Ureter (tissue), 1 donor: Measurements from ENCODE around the gene GP2. TPM values are rescaled to one million over a fixed set of nuclear protein-coding genes. Genes with fewer than 3 reads are reported as not detected.
"Not testable (repeated sequence)": the region's sequence is repeated elsewhere in the genome, so short reads cannot be mapped to it uniquely, and the experiment has no call there.

Source experiments
- DNase-seq: peaks from one replicate; pipeline ENCODE4 v3.0.0-alpha.2; 2020; ENCODE audit warnings: low spot score
- total RNA-seq: library from RNA; stranded (reverse); gene quantifications from one replicate; pipeline ENCODE4 v1.2.4, GENCODE V29; 2023
- donor health status: DM: yes; HTN: yes; CAD: no.

Gene GP2
- total RNA-seq, 1 donor from 2014 or later, result 0.49 TPM

DNA sequence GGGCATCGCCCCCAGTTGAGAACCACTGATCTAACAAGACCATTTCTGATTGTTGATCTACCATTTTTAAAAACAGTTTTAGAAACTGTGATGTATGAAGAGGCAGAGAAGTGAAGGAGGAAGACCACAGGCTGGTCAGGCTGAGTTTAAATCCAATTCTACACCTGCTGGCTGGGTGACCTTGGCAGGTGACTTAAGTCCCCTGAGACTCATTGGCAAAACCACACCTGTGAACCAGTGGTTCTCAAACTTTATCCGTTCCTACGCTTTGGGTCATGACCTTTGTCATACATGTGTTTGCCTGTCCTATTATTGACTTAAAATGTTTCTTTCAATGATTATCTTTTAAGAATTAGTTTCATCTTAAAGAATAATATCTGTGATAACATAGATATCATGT is 2.3 kb downstream of the GP2 start:
- DNase-seq, result no peak

DNA sequence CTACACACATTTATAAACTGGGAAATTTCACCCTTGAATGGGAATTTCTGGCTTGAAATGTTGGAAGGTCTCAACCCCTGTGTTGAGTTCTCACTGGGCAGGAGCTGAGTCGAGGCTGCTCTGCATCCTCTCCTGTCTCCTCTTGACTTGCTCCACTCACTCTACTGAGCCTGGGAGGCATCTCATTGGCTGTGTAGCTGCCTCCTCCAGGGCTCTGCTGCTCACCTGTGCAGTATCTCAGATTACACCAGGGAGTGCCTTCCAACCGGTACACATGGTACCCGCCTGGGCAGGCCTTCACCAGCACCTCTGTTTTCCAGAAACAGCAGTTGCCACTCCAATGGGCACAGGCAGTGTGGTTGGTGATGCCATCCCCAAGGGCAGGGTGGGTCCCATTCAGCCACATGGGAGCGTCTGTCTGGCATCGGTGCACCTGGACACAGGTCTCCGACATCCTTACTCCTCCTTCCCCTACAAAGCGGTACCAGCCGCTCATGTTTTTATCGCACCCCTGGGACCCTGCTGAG is 3.7 kb downstream of the GP2 start:
- no peak for DNase-seq

DNA sequence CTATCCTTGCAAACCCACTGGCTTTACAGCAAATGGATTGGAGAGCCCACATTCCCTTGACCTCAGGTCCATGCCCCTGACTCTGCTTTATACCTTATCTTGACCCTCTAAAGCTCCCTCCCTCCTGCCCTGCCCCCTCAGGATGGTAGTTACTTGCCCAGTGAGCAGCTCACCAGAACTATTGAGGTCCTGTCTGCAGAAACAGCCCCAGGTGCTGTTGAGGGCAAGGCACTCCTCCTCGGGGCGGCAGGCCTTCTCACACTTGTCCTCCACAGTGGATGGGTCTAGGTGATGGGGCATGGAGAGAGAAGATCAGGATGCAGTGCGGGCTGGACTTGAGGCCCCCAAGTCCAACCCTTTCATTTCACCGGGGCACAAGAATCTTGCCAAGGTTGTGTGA is 4.6 kb downstream of the GP2 start:
- no peak for DNase-seq

DNA sequence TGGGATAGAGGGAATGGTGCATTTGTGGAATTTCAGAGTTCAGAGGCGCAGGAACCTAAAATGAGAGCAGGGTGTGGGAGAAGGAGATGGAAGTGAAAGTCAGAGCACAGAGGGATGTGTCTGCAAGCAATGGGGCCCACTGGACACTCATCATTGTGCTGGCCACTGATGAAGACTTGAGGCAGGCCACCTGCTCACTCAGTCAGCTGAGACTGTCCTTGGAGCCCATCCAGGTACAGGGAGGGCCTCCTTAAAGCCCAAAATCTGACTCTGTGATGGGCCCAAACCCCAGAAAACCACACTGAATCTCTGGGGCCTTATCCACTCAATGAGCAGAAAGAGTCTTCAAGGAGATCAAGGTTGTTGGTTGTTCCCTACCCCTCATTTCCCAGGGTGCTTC is 5.6 kb downstream of the GP2 start:
- no peak for DNase-seq

DNA sequence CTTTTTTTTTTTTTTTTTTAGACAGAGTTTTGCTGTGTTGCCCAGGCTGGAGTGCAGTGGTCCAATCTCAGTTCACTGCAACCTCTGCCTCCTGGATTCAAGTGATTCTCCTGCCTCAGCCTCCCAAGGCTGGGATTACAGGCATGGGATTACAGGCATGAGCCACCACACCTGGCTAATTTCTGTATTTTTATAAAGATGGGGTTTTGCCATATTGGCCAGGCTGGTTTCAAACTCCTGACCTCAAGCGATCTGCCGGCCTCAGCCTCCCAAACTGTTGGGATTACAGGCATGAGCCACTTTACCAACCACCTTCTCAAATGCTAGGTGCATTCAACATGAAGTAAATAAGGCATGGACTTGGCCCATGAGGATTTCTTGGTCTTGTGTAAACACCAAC is 6.3 kb downstream of the GP2 start:
- DNase-seq, result not testable (repeated sequence)

DNA sequence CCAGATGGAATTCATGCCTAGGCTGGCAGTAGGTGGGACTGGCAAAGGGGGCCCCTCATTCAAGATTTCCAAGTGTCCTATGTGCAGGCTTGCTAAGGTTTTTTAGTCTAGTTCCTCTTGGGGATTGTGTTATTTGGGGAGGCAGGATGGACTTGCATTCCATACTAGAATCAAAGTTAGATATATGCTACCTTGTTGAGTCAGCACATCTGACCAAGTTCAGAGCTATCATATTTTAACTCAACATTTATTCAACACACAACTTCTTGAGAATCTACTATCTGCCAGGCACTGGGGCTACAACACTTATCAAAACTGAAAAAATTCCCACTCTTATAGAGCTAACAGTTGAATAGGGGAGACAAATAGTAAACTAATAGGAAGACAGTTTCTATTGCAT is 6.7 kb downstream of the GP2 start:
- no peak for DNase-seq

DNA sequence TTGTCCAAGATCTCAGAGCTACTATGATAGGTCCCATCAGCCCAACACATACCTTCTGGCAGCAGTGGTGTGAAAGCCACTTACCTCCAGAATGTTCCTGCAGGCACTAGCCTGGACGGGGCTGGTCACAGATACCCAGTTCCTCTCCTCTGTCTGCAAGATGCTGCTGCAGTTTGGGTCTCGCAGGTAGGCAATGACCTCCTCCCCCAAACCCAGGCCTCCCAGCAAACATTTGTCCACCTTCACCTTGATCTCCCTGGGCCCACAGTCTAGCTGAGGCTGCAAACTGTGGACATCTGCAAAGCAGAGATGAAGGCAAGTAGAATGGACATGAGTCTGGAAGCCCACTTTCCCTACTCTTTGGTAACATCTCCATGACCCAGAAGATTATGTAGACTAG is 7.1 kb downstream of the GP2 start:
- no peak for DNase-seq

DNA sequence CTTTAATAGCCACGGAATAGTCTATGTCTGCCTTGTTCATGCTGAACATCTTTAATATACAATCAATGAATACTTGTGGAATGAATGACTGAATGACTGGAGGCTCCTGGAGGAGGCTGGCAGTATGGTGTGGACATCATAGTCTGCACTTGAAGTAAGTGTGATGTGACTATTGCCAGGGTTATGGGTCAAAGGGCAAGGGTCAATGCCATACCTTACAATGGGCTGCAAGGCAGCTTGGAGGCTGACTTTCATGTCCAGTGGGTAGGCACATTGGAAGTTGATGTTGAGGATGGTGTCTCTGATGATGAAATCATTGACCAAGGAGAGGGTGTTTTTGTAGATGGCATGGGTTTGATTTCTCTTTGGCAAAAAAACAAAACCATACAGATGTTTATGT is 7.9 kb downstream of the GP2 start:
- no peak for DNase-seq

DNA sequence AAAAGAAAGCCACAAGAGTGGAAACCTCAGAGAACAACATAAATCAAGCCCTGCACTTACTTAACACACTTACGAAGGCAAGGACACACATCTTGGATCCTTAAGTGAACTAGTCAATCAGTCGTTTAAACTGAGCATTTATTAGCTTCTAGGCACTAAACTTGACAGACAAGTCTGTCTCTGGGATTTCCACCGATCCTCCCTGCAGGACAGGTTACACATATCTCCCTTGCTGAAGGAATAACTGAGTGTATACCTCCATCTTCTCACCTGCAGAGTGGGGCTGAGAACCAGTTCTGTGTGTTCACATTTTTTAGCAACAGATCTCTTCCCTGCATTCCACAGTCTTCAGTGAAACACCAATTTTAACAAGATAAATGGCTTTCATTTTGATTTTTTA is 8.9 kb downstream of the GP2 start:
- DNase-seq, result no peak

DNA sequence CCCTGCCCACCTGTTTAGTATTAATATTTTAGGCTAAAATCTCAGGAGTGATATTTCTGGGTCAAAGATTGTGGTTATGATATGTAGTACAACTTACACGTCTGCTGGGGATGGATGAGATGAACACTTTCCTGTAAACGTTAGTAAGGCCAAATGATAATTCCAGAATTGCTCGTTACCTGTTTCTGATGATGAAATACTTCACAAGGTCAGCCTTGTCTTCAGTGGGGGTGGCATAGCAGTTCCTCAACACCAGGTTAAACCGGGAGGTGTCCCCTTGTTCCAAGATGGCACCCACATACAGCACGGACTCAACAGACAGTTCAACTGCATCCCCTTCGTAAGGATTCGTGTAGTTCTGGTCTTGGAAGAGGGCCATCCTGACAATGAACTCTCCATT is 9.3 kb downstream of the GP2 start:
- DNase-seq, result no peak

DNA sequence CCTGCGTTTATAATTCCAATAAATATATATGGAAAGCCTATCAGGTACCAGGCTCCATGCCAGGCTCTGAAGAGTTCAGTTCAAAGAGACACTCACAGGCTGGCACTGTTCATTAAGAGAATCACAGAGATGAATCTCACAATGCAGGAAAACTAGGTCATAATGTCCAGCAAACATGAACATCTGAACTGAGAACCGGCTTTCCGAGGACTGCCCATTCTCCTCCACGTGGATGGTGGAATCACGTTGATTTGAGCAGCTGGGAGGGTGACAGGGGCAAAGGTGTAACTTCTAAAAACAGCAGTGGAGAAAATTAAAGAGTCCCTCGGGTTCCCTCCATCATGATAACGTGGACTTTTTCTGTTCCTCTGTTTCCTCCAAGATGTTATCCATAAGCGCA is 10.2 kb downstream of the GP2 start:
- no peak for DNase-seq

DNA sequence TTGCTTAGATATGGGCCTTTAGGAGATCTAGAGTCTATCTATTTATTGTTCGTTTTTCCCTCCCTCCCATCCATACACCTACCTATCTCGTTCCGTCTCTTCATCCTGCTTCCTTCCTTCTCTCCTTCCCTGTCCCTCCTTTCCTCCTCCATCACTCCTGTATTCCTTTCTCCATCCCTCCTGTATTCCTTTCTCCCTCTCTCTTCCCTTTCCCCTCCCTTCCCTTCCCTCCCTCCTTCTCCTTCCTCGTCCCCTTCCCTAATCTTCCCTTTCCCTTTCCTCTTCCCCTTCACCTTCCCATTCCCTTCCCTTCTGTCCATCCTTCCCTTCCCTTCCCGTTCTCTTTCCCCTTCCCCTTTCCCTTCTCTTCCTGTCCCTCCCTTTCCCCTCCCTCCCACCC is 10.6 kb downstream of the GP2 start:
- no peak for DNase-seq

DNA sequence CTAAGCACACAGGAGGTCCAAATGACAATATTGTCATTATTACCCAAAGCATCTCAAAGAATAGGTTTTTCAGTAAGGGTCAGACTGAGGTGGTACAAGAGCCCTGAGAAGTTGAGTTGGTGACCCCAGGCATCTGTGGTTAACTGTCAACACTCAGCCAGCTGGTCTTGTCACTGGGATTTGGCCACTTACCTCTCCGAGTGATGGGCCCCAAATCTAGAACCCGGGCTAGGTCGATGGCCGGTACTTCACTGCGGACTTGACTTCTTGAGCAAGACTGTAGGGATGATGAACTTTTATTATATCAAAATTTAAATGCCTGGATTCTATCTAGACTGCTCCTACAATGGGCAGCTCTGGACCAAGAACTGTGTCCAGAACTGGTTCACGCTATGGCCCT is 11.5 kb downstream of the GP2 start:
- no peak for DNase-seq

DNA sequence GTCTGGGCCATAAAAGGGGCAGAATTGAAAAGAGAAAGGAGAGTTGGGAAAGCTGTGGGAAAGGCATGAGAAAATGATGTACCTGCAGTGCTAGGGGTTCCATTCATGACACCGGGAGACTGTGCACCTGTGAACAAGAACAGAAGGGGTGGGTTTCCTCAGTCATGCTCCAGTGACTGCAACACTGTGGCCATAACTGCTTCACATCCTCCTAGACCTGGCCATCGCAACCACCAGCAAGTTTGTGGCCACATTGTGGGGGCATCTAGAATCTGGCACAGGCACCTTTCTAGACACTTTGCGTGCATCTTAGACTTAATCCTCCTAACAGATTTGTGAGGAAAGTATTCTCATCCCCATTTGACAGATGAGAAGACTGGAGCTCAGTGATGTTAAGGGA is 12.7 kb downstream of the GP2 start:
- no peak for DNase-seq

DNA sequence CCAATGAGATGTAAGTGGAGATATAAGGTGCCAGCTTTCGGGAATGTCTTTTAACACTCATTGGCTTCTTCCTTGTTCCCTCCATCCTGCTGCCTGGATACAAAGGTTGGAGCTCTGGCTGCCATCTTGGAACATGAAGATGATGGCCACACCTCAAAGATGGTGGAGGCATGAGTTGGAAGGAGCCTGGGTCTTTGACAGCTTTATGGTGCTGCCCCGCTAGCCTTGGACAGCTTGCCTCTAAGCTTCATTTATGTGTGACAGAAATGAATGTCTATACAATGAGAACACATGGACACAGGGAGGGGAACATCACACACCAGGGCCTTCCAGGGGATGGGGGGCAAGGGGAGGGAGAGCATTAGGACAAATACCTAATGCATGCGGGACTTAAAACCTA is 13.6 kb downstream of the GP2 start:
- DNase-seq, result no peak

DNA sequence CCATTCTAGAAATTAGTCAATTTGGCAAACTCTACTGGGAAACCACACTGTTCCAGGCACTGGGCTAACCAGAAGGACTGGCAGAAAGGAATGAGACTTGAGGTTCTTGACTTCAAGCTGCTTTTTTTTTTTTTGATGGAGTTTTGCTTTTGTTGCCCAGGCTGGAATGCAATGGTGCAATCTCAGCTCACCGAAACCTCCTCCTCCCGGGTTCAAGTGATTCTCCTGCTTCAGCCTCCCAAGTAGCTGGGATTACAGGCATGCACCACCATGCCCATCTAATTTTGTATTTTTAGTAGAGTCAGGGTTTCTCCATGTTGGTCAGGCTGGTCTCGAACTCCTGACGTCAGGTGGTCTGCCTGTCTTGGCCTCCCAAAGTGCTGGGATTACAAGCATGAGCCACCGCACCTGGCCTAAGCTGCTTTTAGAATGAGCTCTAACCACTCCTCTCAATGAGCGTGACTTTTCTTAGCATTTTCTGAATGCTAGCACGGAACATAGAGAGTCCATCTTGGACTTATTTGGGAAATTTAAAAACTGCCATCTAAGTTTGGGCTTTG is 14.7 kb downstream of the GP2 start:
- DNase-seq, result not testable (repeated sequence)

DNA sequence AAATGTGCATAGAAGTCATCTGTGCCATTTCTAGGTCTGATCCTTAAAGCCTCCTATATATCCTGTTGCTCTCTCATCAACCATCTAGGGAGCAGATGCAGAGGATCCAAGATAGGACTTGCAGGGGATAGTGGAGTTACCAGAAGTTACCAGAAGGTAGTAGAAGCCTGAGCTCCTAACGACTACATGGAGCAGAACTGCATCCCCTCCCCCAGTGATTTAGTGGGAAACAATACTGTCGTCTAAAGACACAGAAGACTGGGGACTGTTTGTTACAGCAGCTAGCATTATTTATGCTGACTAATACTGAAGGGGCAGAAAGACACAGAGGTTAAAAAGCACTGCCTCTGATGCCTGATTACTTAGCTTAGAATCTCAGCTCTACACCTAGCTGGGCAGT is 15.8 kb downstream of the GP2 start:
- no peak for DNase-seq

DNA sequence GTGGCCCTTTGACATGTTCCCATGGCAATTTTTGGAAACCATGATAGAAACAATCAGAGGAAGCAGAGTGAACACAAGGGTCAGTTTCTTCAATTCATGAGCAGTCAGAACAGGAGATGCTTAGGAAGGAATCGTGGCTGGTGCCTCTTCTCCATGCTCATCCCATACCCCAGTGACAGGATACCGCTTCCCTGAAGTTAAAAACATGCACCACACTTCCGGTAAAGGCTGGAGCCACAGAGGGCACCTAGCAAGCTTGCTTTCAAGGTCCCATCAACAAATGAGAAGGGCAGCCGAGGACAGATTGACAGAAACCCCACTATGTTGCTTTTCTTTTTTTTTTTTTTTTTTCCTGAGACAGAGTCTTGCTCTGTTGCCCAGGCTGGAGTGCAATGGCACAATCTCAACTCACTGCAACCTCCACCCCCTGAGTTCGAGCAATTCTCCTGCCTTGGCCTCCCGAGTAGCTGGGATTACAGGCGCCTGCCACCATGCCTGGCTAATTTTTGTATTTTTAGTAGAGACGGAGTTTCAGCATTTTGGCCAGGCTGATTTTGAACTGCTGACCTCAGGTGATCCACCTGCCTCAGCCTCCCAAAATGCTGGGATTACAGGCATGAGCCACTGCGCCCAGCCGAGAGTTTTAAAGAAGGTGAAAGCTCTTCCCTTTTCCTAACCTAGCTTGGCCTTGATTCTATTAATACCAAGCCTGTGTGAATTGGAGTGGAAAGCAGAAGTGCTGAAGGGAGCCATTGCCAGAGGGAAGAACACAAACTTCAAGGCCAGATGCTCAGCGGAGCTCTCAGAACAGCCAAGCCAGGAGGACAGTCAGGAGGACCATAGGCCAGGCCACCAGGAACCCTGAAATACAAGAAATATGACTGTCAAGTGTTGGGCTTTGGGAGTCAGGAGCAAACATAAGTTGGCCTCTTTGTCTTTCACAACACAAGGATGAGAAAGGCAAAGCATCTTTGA is 16.6 kb downstream of the GP2 start:
- DNase-seq, result no peak

DNA sequence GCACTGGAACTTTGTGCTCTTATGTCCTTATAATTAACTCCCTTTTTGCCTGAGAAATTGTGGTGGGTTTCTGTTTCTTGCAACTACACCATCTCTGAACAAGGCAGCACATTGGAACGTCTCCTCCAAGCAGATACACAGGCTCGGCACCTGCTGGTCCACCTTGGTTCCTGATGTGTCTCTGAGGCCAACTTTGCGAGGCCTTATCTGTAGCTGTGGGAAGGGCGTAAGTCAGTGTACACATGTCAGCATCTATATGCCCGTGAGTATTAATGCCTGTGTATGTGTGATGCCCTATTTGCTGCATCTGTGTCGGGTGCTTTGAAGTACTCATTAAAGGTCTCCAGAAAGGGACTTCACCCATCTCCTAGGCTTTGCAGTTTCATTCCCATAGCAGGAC is 17.5 kb downstream of the GP2 start:
- no peak for DNase-seq

DNA sequence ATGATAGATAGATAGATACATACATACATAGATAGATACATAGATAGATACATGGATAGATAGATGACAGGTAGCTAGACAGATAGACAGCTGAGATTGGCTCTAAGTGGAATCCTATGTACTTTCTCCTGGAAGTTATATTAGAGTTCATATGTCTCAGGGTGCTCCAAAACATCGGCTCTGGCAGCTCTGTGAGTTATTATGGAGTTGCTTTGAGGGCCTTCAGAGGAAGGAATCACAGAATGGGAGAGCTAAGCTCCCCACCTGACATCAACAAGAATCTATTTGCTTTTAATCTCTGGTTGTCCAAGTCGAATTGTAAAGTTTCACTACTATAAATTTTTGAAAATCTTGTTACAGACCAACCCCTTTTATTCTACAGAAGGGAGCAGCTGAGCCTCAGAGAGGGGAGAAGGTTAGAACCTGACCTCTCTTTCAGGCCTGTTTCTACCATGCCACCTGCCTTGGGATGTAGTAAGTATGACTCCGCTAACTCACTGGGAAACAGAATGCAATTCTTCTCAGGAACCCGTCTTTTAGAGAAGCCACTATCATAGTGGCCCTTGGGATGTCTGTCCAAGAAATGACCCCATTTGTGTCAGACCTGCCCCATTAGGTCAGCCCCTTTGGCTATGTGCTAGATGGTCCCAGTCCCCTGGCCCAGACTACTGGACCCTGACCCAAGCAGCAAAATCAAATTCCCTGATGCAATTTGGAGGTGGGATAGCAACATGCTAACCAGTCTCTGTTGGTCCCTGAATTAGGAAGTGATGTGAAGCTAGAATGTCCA is 18.3 kb downstream of the GP2 start:
- DNase-seq, result no peak

DNA sequence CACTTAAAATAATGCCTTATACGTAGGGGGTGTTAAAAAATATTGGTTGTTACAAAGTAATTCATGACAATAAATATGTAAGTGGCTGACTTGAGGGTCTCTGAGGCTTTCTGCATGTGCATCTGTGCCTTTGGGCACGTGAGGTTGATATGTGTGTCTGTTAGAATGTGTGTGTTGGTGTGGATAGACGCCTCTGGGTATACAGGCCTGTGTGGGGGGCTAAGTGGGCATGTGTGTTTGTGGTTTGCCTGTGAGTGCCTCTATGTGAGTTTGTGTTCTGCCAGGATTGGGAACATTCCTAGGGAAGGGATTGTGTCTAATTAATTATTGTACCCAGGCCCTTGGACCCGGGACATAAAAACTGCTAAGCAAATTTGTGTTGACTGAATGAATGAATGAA is 19.0 kb downstream of the GP2 start:
- DNase-seq, result no peak

DNA sequence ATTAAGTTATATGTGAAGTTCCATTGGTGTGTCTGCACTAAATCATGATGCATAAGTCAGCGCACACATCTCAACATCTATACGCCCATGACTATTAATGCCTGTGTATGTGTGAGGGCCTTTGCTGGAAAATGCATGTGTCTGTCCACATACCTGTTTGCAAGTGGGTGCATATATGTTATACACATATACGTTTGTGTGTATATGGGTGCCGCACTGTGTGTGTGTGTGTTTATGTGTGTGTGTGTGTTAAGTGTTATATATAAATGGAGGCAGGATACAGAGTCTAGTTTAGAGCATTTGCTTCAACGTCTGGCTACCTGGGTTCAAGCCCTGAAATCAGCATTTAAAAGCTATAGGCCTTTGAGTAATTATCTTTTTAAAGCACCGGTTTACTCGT is 19.5 kb downstream of the GP2 start:
- DNase-seq, result no peak
